Measurements from ENCODE around the gene SPEM3. TPM values are rescaled to one million over a fixed set of nuclear protein-coding genes. Genes with fewer than 3 reads are reported as not detected.

Gene SPEM3
- total and polyA plus RNA-seq, 2 experiments from 2014 or later: not detected

GRCh38 chr17:7408252-7408727 lies 20.4 kb upstream of the SPEM3 start:
- WGBS, 2 experiments (ENCODE audit: low coverage in 1 of 2, low lambda C conversion rate in 2 of 2, missing lambda C conversion rate in 2 of 2): 88 to 96% methylated on average over 15 to 46 of the region's 58 CpGs
- DNase-seq: no peak
- in situ Hi-C loops (cut with MboI): no loop called here

DNA sequence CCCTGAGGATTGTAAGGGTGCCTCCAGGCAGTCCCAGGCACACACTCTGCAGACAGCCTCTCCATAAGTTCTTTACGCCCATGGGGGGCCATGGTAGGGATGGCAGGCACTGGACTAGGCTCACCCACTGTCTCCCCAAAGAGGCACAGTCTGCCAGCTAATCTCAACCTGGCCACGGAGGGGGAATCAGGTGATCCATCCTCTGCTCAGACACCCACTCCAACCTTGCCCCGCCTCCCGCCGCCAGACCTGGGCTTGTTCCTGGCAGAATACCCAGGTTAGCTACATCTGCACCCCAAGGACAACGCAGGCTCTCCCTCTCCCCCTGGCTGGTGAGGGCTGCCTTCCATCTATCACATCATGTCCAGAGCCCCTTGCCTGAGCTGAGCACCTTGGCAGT lies 19.8 kb upstream of the SPEM3 start:
- no peaks in the 10 kb centered on the region; the same call in 1 of the 2 replicates for H3K79me2 ChIP-seq (ENCODE audit: insufficient read depth)
- in situ Hi-C loops (cut with MboI): no loop called here
- no peak overlapping the region for H3K4me3 ChIP-seq
- no peak overlapping the region for H2AFZ ChIP-seq
- H3K9me2 ChIP-seq (ENCODE audit: insufficient read depth): no peaks in the 10 kb centered on the region
- DNase-seq: no peak
- no peak overlapping the region for H3K9ac ChIP-seq
- no peaks in the 10 kb centered on the region for H4K20me1 ChIP-seq (ENCODE audit: insufficient read depth)
- H3K27me3 ChIP-seq (replicated peaks; ENCODE audit: insufficient read depth): no peaks in the 10 kb centered on the region
- H3K4me2 ChIP-seq (ENCODE audit: unreplicated experiment): no peak overlapping the region
- H3K27ac ChIP-seq: no peak overlapping the region
- WGBS, 2 experiments (ENCODE audit: low coverage in 1 of 2, low lambda C conversion rate in 2 of 2, missing lambda C conversion rate in 2 of 2): 91% methylated on average over 6 of the region's 6 CpGs
- no peaks in the 10 kb centered on the region for H3K36me3 ChIP-seq (ENCODE audit: low read depth)
- peaks cover 16% of the 10 kb centered on the region for H3K4me1 ChIP-seq (ENCODE audit: insufficient read depth)
- H3K9me3 ChIP-seq (ENCODE audit: low read depth): no peaks in the 10 kb centered on the region
- H3F3A ChIP-seq (ENCODE audit: insufficient read depth): peaks cover 12% of the 10 kb centered on the region
- TF ChIP-seq EZH2phosphoT487 (IDR thresholded peaks at IDR 0.05; ENCODE audit: insufficient read depth, low read depth): no peak
- no peak for TF ChIP-seq EZH2 (IDR thresholded peaks at IDR 0.05; ENCODE audit: insufficient read depth, poor library complexity, severe bottlenecking)

More at GRCh38 chr17:7408252-7408727, 20.4 kb upstream of the SPEM3 start:
- Histone ChIP-seq H3K79me2 (ENCODE audit: insufficient read depth) (no peaks in the 10 kb centered on the region; the same call in 1 of the 2 replicates), H3K4me2 (ENCODE audit: unreplicated experiment) (no peak overlapping the region), H3F3A (ENCODE audit: insufficient read depth) (peaks cover 12% of the 10 kb centered on the region), H4K20me1 (ENCODE audit: insufficient read depth) (no peaks in the 10 kb centered on the region), H3K27ac (no peak overlapping the region), H3K9ac (no peak overlapping the region), H2AFZ (no peak overlapping the region), H3K36me3 (ENCODE audit: low read depth) (no peaks in the 10 kb centered on the region), H3K27me3 (replicated peaks; ENCODE audit: insufficient read depth) (no peaks in the 10 kb centered on the region), H3K9me3 (ENCODE audit: low read depth) (no peaks in the 10 kb centered on the region), H3K9me2 (ENCODE audit: insufficient read depth) (no peaks in the 10 kb centered on the region), H3K4me3 (no peak overlapping the region), H3K4me1 (ENCODE audit: insufficient read depth) (peaks cover 11% of the 10 kb centered on the region)
- no peak for TF ChIP-seq EZH2 (IDR thresholded peaks at IDR 0.05; ENCODE audit: insufficient read depth, poor library complexity, severe bottlenecking)
- TF ChIP-seq EZH2phosphoT487 (IDR thresholded peaks at IDR 0.05; ENCODE audit: insufficient read depth, low read depth): no peak

DNA sequence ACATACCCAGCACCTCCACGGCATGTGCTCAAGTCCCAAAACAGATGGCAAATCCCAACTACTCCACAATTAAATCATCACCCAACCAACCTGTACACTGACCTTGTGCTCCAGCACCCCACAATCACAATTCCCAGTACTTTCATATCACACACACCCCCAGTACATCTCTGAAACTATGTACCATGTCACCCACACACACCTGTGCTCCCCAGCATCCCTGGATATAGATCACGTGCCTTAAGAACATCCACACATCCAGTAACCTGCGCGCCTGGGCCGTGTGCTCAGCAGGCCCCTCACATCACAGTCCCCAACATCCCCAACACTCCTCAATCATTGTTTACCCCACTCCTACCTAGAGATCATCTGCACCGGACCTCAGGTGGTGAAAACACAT lies 18.9 kb upstream of the SPEM3 start:
- H3K9me2 ChIP-seq (ENCODE audit: insufficient read depth): no peaks in the 10 kb centered on the region
- H4K20me1 ChIP-seq (ENCODE audit: insufficient read depth): no peaks in the 10 kb centered on the region
- H3K79me2 ChIP-seq (ENCODE audit: insufficient read depth): no peaks in the 10 kb centered on the region; the same call in 1 of the 2 replicates
- in situ Hi-C loops (cut with MboI): no loop called here
- no peaks in the 10 kb centered on the region for H3K36me3 ChIP-seq (ENCODE audit: low read depth)
- H3F3A ChIP-seq (ENCODE audit: insufficient read depth): peaks cover 12% of the 10 kb centered on the region
- no peak for DNase-seq
- no peak overlapping the region for H3K27ac ChIP-seq
- no peak overlapping the region for H3K9ac ChIP-seq
- TF ChIP-seq EZH2phosphoT487 (IDR thresholded peaks at IDR 0.05; ENCODE audit: insufficient read depth, low read depth) (no peak), EZH2 (IDR thresholded peaks at IDR 0.05; ENCODE audit: insufficient read depth, poor library complexity, severe bottlenecking) (no peak)
- 91 to 94% methylated on average over 6 of the region's 6 CpGs for WGBS, 2 experiments (ENCODE audit: low coverage in 1 of 2, low lambda C conversion rate in 2 of 2, missing lambda C conversion rate in 2 of 2)
- H3K27me3 ChIP-seq (replicated peaks; ENCODE audit: insufficient read depth): no peaks in the 10 kb centered on the region
- no peaks in the 10 kb centered on the region for H3K9me3 ChIP-seq (ENCODE audit: low read depth)
- H3K4me3 ChIP-seq: no peak overlapping the region
- no peak overlapping the region for H3K4me2 ChIP-seq (ENCODE audit: unreplicated experiment)
- H2AFZ ChIP-seq: no peak overlapping the region
- H3K4me1 ChIP-seq (ENCODE audit: insufficient read depth): peaks cover 16% of the 10 kb centered on the region

- Histone ChIP-seq H3K9ac (no peak overlapping the region), H4K20me1 (ENCODE audit: insufficient read depth) (no peaks in the 10 kb centered on the region), H3K27me3 (replicated peaks; ENCODE audit: insufficient read depth) (no peaks in the 10 kb centered on the region), H3K9me2 (ENCODE audit: insufficient read depth) (no peaks in the 10 kb centered on the region), H2AFZ (no peak overlapping the region), H3K4me3 (no peak overlapping the region), H3K4me2 (ENCODE audit: unreplicated experiment) (no peak overlapping the region), H3K27ac (no peak overlapping the region), H3K36me3 (ENCODE audit: low read depth) (no peaks in the 10 kb centered on the region), H3K9me3 (ENCODE audit: low read depth) (no peaks in the 10 kb centered on the region), H3F3A (ENCODE audit: insufficient read depth) (peaks cover 12% of the 10 kb centered on the region), H3K79me2 (ENCODE audit: insufficient read depth) (no peaks in the 10 kb centered on the region; the same call in 1 of the 2 replicates), H3K4me1 (ENCODE audit: insufficient read depth) (peaks cover 16% of the 10 kb centered on the region)
- in situ Hi-C loops (cut with MboI): no loop called here
- TF ChIP-seq EZH2phosphoT487 (IDR thresholded peaks at IDR 0.05; ENCODE audit: insufficient read depth, low read depth): no peak
- no peak for TF ChIP-seq EZH2 (IDR thresholded peaks at IDR 0.05; ENCODE audit: insufficient read depth, poor library complexity, severe bottlenecking)
- 94% methylated on average over 21 to 25 of the region's 25 CpGs for WGBS, 2 experiments (ENCODE audit: low coverage in 1 of 2, low lambda C conversion rate in 2 of 2, missing lambda C conversion rate in 2 of 2)
- no peak for DNase-seq
Measured at GRCh38 chr17:7410634-7411426, 17.8 kb upstream of the SPEM3 start.
